ENCODE results near the gene PARD3B. TPM values are rescaled to one million over a fixed set of nuclear protein-coding genes. Genes with fewer than 3 reads are reported as not detected.
A peak's percentile ranks its signal among the peaks of the same experiment; 100 is the strongest.

Gene PARD3B
- total RNA-seq, 1 donor from 2014 or later, result 12.3 TPM

GRCh38 chr2:204539019-204539385, 6.3 kb upstream of the PARD3B start:
- TF ChIP-seq POLR2A (IDR thresholded peaks at IDR 0.05) (no peak), POLR2AphosphoS5 (IDR thresholded peaks at IDR 0.05; ENCODE audit: insufficient read depth in 1 of 2, low read depth in 1 of 2) (no peak), CTCF (IDR thresholded peaks at IDR 0.05) (no peak)
- no peak overlapping the region for H3K4me3 ChIP-seq
- no peaks in the 10 kb centered on the region for H3K4me1 ChIP-seq
- intact Hi-C loops (cut with DNase I), result no loop called here
- H3K36me3 ChIP-seq, result no peaks in the 10 kb centered on the region
- H3K9me3 ChIP-seq, result no peaks in the 10 kb centered on the region
- no peaks in the 10 kb centered on the region for H3K27me3 ChIP-seq
- no peak for DNase-seq (ENCODE audit: extremely low spot score in 2 of 2)
- H3K27ac ChIP-seq, result no peak overlapping the region

GRCh38 chr2:204541637-204542036, 3.6 kb upstream of the PARD3B start:
- H3K4me3 ChIP-seq, result no peak overlapping the region
- no peak for TF ChIP-seq CTCF (IDR thresholded peaks at IDR 0.05)
- no peak for TF ChIP-seq POLR2AphosphoS5 (IDR thresholded peaks at IDR 0.05; ENCODE audit: insufficient read depth in 1 of 2, low read depth in 1 of 2)
- TF ChIP-seq POLR2A (IDR thresholded peaks at IDR 0.05), result no peak
- intact Hi-C loops (cut with DNase I), result no loop called here

GRCh38 chr2:204542982-204543608, 2.2 kb upstream of the PARD3B start:
- no peaks in the 10 kb centered on the region for H3K36me3 ChIP-seq
- no peaks in the 10 kb centered on the region for H3K27me3 ChIP-seq
- H3K9me3 ChIP-seq, result no peaks in the 10 kb centered on the region
- H3K4me1 ChIP-seq, result peaks cover 11% of the 10 kb centered on the region
- H3K4me3 ChIP-seq, result no peak overlapping the region
- no peak overlapping the region for H3K27ac ChIP-seq
- intact Hi-C loops (cut with DNase I), result no loop called here
- DNase-seq (ENCODE audit: extremely low spot score in 2 of 2), result no peak
- TF ChIP-seq CTCF (IDR thresholded peaks at IDR 0.05), result no peak
- no peak for TF ChIP-seq POLR2A (IDR thresholded peaks at IDR 0.05)
- TF ChIP-seq POLR2AphosphoS5 (IDR thresholded peaks at IDR 0.05; ENCODE audit: insufficient read depth in 1 of 2, low read depth in 1 of 2), result no peak

More at GRCh38 chr2:204541637-204542036, 3.6 kb upstream of the PARD3B start:
- H3K36me3 ChIP-seq, result no peaks in the 10 kb centered on the region
- no peaks in the 10 kb centered on the region for H3K9me3 ChIP-seq
- no peaks in the 10 kb centered on the region for H3K27me3 ChIP-seq
- H3K4me1 ChIP-seq, result peaks cover 8% of the 10 kb centered on the region
- DNase-seq (ENCODE audit: extremely low spot score in 2 of 2), result no peak
- H3K27ac ChIP-seq, result no peak overlapping the region

GRCh38 chr2:204545861-204546735, 823 bp downstream of the PARD3B start:
- Histone ChIP-seq H3K9me3 (no peaks in the 10 kb centered on the region), H3K27ac (peak overlapping the region; percentile 83), H3K36me3 (no peaks in the 10 kb centered on the region), H3K4me3 (peak overlapping the region; percentile 74 to 85), H3K27me3 (no peaks in the 10 kb centered on the region), H3K4me1 (peaks cover 24% of the 10 kb centered on the region)
- TF ChIP-seq CTCF (IDR thresholded peaks at IDR 0.05) (no peak), POLR2AphosphoS5 (IDR thresholded peaks at IDR 0.05; ENCODE audit: insufficient read depth in 1 of 2, low read depth in 1 of 2) (no peak), POLR2A (IDR thresholded peaks at IDR 0.05) (no peak)
- DNase-seq (ENCODE audit: extremely low spot score in 2 of 2), result no peak
- intact Hi-C loops (cut with DNase I), result no loop called here
